MM.1S (cell line): ENCODE measurements around the gene KIN.

Experiments
- CTCF ChIP-seq: fragments of 300-600 bp; sonication (generic); IDR thresholded peaks from 2 replicates; pipeline ENCODE4 v1.5.1; 2016; ENCODE audit warnings: antibody characterized with exemption, low read length, mixed read lengths
- EZH2 ChIP-seq: fragments of 300-600 bp; sonication (generic); optimal IDR thresholded peaks from 2 replicates; pipeline ENCODE3; 2017; ENCODE audit warnings: low read depth, mild to moderate bottlenecking, antibody characterized with exemption, low read length, mixed read lengths
- EZH2phosphoT487 ChIP-seq: fragments of 300-600 bp; sonication (generic); IDR thresholded peaks from 2 replicates; pipeline ENCODE4 v1.6.1; 2018; ENCODE audit warnings: antibody characterized with exemption, low read length

- TF ChIP-seq EZH2 (no peak), CTCF (no peak), EZH2phosphoT487 (no peak)
Observed at GRCh38 chr10:7767209-7767608, 20.6 kb downstream of the KIN start.
